ENCODE measurements around the gene PLK1. TPM values are rescaled to one million over a fixed set of nuclear protein-coding genes. Genes with fewer than 3 reads are reported as not detected.

PLK1 gene
- total and polyA plus RNA-seq, 2 of the 13 experiments (the other 11 are each of a cell fraction or from before 2014, with no cell fraction given) = 71.5 to 76.3 TPM

DNA sequence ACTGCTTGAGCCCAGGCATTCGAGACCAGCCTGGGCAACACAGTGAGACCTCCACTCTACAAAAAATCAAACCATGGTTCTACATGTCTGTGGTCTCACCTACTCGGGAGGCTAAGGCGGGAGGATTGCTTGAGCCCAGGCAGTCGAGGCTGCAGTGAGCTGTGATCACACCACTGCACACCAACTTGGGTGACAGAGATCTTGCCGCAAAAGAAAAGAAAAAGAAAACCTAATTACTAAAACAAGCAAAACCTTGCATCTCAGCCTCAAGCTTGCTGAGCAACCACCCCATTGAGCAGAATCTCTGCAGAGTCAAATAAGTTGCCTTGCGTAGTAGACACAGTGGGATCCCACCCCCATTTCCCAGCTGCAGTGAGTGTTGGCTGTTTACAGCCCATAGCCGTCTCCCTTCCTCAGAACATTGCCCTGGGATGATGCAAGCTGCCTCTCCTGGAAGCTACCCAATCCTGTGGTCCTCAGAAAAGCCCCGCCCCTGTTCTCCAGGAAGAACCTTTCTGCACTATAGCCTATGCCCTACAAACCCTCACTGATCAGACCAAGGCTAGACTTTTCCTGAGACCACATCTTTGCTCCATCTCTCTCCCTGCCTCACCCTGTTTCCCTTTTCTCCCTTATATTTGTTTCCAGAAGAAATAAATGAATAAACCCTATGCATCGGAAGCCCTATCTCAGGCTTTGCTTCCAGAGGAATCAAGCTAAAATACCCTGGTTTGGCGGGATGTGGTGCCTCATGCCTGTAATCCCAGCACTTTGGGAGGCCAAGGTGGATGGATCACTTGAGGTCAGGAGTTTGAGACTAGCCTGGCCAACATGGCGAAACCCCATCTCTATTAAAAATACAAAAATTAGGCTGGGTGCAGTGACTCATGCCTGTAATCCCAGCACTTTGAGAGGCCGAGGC, 51.1 kb downstream of the PLK1 start (continued):
- TF ChIP-seq HNF4G (IDR thresholded peaks at IDR 0.05; ENCODE audit: borderline replicate concordance, low read depth, low read length) = peak; percentile 16; the same call in 1 of the 2 replicates
- no peak for TF ChIP-seq HNF4G (CRISPR knock-in tag; IDR thresholded peaks at IDR 0.05; ENCODE audit: borderline replicate concordance, low read depth)
- no peak for TF ChIP-seq ZNF629 (CRISPR knock-in tag; conservative IDR thresholded peaks at IDR 0.05)
- TF ChIP-seq ZMYM4 (CRISPR knock-in tag; IDR thresholded peaks at IDR 0.05) = peak; percentile 60; the same call in 1 of the 2 replicates
- no peak for TF ChIP-seq MYNN (CRISPR knock-in tag; IDR thresholded peaks at IDR 0.05; ENCODE audit: low read depth)
- peak; percentile 67 for TF ChIP-seq FOXA3 (CRISPR knock-in tag; IDR thresholded peaks at IDR 0.05)
- no peak for TF ChIP-seq GABPA (IDR thresholded peaks at IDR 0.05; ENCODE audit: low read depth, low read length)
- TF ChIP-seq GABPA (CRISPR knock-in tag; IDR thresholded peaks at IDR 0.05; ENCODE audit: low read depth) = peak; percentile 46; the same call in 1 of the 2 replicates
- TF ChIP-seq ZNF10 (CRISPR knock-in tag; IDR thresholded peaks at IDR 0.05; ENCODE audit: borderline replicate concordance, low read depth) = no peak
- TF ChIP-seq BRF2 (CRISPR knock-in tag; IDR thresholded peaks at IDR 0.05) = no peak
- TF ChIP-seq, protein P1, sequence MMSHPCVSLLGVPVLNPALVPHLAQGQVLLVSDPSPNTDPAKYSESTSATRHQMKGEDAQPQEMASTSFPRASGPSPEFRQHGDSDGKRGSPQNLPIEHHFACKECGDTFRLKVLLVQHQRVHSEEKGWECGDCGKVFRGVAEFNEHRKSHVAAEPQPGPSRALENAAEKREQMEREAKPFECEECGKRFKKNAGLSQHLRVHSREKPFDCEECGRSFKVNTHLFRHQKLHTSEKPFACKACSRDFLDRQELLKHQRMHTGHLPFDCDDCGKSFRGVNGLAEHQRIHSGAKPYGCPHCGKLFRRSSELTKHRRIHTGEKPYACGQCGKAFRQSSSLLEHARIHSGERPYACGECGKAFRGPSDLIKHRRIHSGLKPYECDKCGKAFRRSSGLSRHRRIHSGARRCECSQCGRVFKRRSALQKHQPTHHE (CRISPR knock-in tag; IDR thresholded peaks at IDR 0.05; ENCODE audit: borderline replicate concordance) = no peak
- no peak for TF ChIP-seq GPN1 (CRISPR knock-in tag; IDR thresholded peaks at IDR 0.05; ENCODE audit: borderline replicate concordance)
- TF ChIP-seq, protein P2, sequence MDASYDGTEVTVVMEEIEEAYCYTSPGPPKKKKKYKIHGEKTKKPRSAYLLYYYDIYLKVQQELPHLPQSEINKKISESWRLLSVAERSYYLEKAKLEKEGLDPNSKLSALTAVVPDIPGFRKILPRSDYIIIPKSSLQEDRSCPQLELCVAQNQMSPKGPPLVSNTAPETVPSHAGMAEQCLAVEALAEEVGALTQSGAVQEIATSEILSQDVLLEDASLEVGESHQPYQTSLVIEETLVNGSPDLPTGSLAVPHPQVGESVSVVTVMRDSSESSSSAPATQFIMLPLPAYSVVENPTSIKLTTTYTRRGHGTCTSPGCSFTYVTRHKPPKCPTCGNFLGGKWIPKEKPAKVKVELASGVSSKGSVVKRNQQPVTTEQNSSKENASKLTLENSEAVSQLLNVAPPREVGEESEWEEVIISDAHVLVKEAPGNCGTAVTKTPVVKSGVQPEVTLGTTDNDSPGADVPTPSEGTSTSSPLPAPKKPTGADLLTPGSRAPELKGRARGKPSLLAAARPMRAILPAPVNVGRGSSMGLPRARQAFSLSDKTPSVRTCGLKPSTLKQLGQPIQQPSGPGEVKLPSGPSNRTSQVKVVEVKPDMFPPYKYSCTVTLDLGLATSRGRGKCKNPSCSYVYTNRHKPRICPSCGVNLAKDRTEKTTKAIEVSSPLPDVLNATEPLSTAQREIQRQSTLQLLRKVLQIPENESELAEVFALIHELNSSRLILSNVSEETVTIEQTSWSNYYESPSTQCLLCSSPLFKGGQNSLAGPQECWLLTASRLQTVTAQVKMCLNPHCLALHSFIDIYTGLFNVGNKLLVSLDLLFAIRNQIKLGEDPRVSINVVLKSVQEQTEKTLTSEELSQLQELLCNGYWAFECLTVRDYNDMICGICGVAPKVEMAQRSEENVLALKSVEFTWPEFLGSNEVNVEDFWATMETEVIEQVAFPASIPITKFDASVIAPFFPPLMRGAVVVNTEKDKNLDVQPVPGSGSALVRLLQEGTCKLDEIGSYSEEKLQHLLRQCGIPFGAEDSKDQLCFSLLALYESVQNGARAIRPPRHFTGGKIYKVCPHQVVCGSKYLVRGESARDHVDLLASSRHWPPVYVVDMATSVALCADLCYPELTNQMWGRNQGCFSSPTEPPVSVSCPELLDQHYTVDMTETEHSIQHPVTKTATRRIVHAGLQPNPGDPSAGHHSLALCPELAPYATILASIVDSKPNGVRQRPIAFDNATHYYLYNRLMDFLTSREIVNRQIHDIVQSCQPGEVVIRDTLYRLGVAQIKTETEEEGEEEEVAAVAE (CRISPR knock-in tag; IDR thresholded peaks at IDR 0.05; ENCODE audit: borderline replicate concordance) = no peak
- no peak for TF ChIP-seq IKZF4 (CRISPR knock-in tag; IDR thresholded peaks at IDR 0.05; ENCODE audit: borderline replicate concordance, low read depth, not compliant biosample characterization)
- no peak for TF ChIP-seq ZSCAN22 (CRISPR knock-in tag; IDR thresholded peaks at IDR 0.05)
- TF ChIP-seq ZSCAN20 (CRISPR knock-in tag; IDR thresholded peaks at IDR 0.05; ENCODE audit: borderline replicate concordance) = no peak
- TF ChIP-seq MXD1 (CRISPR knock-in tag; IDR thresholded peaks at IDR 0.05) = no peak
- no peak for TF ChIP-seq ZBTB3 (CRISPR knock-in tag; IDR thresholded peaks at IDR 0.05; ENCODE audit: borderline replicate concordance, low read depth)
- TF ChIP-seq KLF6 (CRISPR knock-in tag; IDR thresholded peaks at IDR 0.05) = 0 out of 2 replicates have a peak, but pooled peaks have one; percentile 58
- no peak for TF ChIP-seq CBX5 (CRISPR knock-in tag; IDR thresholded peaks at IDR 0.05; ENCODE audit: borderline replicate concordance)
- TF ChIP-seq ZNF224 (CRISPR knock-in tag; IDR thresholded peaks at IDR 0.05) = no peak

All from HepG2 (cell line).